ENCODE measurements around the gene NUB1. TPM values are rescaled to one million over a fixed set of nuclear protein-coding genes. Genes with fewer than 3 reads are reported as not detected.

The NUB1 gene, protein sequence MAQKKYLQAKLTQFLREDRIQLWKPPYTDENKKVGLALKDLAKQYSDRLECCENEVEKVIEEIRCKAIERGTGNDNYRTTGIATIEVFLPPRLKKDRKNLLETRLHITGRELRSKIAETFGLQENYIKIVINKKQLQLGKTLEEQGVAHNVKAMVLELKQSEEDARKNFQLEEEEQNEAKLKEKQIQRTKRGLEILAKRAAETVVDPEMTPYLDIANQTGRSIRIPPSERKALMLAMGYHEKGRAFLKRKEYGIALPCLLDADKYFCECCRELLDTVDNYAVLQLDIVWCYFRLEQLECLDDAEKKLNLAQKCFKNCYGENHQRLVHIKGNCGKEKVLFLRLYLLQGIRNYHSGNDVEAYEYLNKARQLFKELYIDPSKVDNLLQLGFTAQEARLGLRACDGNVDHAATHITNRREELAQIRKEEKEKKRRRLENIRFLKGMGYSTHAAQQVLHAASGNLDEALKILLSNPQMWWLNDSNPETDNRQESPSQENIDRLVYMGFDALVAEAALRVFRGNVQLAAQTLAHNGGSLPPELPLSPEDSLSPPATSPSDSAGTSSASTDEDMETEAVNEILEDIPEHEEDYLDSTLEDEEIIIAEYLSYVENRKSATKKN
- total RNA-seq: 69.8 TPM
- polyA plus RNA-seq: 48.5 TPM
- long read RNA-seq, donor 1: 0 reads
- long read RNA-seq, donor 2: 0 reads
- long read RNA-seq, donor 3, transcript NUB1-201 (15 exons, 3,180 nt): major isoform, 5 of 21 reads
- long read RNA-seq, donor 3, partial matches to known transcripts: 14 of 21 reads
- long read RNA-seq, donor 3, other reads (novel, unspliced or antisense): 0 of 21 reads
- long read RNA-seq, donor 4, partial matches to known transcripts: 0 of 4 reads
- long read RNA-seq, donor 4, other reads (novel, unspliced or antisense): 0 of 4 reads
- long read RNA-seq, donor 5, partial matches to known transcripts: 59 of 68 reads
- long read RNA-seq, donor 5, other reads (novel, unspliced or antisense): 0 of 68 reads
- long read RNA-seq, donor 6, transcript NUB1-201 (15 exons, 3,180 nt): major isoform, 9 of 18 reads
- long read RNA-seq, donor 6, partial matches to known transcripts: 7 of 18 reads
- long read RNA-seq, donor 6, other reads (novel, unspliced or antisense): 0 of 18 reads
- long read RNA-seq, donor 7, partial matches to known transcripts: 12 of 18 reads
- long read RNA-seq, donor 7, other reads (novel, unspliced or antisense): 0 of 18 reads
- long read RNA-seq, donor 8, partial matches to known transcripts: 5 of 6 reads
- long read RNA-seq, donor 8, other reads (novel, unspliced or antisense): 0 of 6 reads
- long read RNA-seq, donor 9, partial matches to known transcripts: 0 of 6 reads
- long read RNA-seq, donor 9, other reads (novel, unspliced or antisense): 0 of 6 reads
- long read RNA-seq, donor 10, partial matches to known transcripts: 6 of 12 reads
- long read RNA-seq, donor 10, other reads (novel, unspliced or antisense): 0 of 12 reads

DNA sequence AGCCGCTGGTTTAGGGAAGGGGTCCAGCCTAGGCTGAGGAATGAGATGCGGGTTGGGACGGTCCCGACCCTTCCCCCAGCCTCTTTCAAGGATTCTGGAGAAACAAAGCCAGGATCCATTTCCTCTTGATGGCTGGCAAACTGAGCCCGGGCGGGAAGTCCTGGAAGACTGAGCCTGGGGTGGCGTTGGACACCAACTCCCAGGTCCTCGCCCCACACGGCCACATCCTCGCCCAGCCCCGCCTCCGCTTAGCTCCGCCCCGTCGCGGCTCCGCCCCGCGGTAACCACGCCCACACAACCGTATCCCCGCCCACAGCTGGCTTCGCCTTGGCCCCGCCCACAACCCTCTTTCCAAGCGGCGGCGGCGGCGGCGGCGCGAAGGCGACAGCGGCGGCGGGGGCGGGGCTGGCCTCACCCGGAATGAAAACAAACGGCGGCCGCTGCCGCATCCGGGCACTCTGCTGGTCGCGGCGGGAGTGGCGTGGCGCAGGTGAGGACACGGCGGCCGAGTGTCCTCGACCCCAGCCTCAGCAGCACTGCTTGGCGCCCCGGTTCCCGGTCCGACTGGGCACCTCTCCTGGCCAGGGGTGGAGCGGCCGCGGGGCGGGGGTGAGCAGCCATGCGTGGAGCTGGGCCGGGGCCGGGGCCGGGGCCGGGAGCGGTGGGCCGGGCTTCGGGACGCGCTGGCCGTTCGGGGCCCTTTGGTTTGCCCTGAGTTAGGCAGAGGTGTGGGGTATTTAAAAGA lies at the start of gene NUB1:
Gene NUB1, plus strand, starts transcription at position 456 of the 745 bp plus-strand sequence. CDS start 3,538 bp downstream, outside the sequence.
- Histone ChIP-seq H3K4me3 (ENCODE audit: low read length in 2 of 2) (peak within 1 kb of the TSS; percentile 74 to 97), H3K4me1 (ENCODE audit: control insufficient read depth in 2 of 2, insufficient read depth in 2 of 2, low read length in 2 of 2) (peaks cover 6 to 11% of the 10 kb centered on the region in 2 donors), H3K27ac (ENCODE audit: low read depth in 1 of 2, low read length in 1 of 2) (peak within 1 kb of the TSS; percentile 68 to 93), H3K9me3 (ENCODE audit: control insufficient read depth in 2 of 2, insufficient read depth in 1 of 2, low read length in 1 of 2) (peaks cover 0 to 7% of the 10 kb centered on the region in 2 donors), H3K36me3 (ENCODE audit: control insufficient read depth in 2 of 2, insufficient read depth in 2 of 2, low read length in 1 of 2) (peaks cover 7 to 18% of the 10 kb centered on the region in 2 donors), H3K27me3 (ENCODE audit: control insufficient read depth in 2 of 2, insufficient read depth in 1 of 2, low read length in 1 of 2) (no peaks in the 10 kb centered on the region)
- DNase-seq (ENCODE audit: low read depth in 6 of 9, low spot score in 9 of 9): peak in 8 of 9 donors; percentile 53 to 91 (median 78)
- 10% methylated on average over 72 of the region's 72 CpGs for WGBS

DNA sequence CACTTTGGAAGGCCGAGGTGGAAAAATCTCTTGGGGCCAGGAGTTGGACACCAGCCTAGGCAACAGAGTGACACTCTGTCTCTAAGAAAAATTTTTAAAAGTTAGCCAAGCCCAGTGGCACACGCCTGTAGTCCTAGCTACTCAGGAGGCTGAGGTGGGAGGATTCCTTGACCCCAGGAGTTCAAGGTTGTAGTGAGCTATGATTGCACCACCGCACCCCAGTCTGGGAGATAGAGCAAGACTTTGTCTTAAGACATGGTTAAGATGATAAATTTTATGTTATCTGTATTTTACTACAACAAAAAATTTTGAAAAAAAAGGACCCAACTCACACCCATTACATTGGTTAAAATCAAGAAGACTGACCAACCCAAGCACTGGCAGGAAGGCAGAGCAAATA lies 48.8 kb upstream of the NUB1 start:
- 96% methylated on average over 3 of the region's 3 CpGs for whole genome bisulfite sequencing
- Histone ChIP-seq H3K27ac (ENCODE audit: low read depth in 1 of 2, low read length in 1 of 2) (no peak overlapping the region), H3K4me1 (ENCODE audit: control insufficient read depth in 2 of 2, insufficient read depth in 2 of 2, low read length in 2 of 2) (no peaks in the 10 kb centered on the region), H3K9me3 (ENCODE audit: control insufficient read depth in 2 of 2, insufficient read depth in 1 of 2, low read length in 1 of 2) (peaks cover 0 to 3% of the 10 kb centered on the region in 2 donors), H3K36me3 (ENCODE audit: control insufficient read depth in 2 of 2, insufficient read depth in 2 of 2, low read length in 1 of 2) (no peaks in the 10 kb centered on the region), H3K4me3 (ENCODE audit: low read length in 2 of 2) (no peak overlapping the region), H3K27me3 (ENCODE audit: control insufficient read depth in 2 of 2, insufficient read depth in 1 of 2, low read length in 1 of 2) (peaks cover 2 to 11% of the 10 kb centered on the region in 2 donors)
- no peak for DNase-seq (ENCODE audit: low read depth in 6 of 9, low spot score in 9 of 9)

DNA sequence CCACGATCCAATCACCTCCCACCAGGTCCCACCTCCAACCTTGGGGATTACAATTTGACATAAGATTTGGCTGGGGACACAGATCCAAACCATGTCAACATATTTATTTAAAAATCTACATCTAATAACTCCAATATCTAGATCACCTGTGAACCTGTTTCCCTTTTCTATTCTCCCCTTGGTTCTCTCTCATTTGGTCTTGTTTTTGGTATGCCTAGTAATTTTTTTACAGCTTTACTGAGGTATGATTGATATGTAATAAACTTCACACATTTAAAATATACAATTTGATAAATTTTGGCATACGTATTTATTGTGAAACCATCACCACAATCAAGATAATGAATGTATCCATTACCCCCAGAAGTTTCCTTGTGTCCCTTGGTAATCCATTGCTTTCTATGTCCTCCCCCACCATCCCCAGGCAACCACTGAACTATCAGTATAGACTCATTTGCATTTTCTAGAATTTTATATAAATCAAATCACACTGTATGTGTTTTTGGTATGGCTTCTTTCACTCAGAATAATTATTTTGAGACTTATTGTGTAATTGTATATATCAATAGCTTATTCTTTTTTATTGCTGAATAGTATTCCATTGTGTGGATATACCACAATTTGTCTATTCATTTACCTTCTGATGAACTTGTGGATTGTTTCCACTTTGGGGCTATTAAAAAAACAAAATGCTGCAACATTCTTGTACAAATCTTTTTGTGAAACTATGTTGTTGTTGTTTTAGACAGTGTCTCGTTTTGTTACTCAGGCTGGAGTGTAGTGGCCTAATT lies 45.2 kb upstream of the NUB1 start:
- Histone ChIP-seq H3K4me3 (ENCODE audit: low read length in 2 of 2) (no peak overlapping the region), H3K27me3 (ENCODE audit: control insufficient read depth in 2 of 2, insufficient read depth in 1 of 2, low read length in 1 of 2) (peaks cover 2 to 26% of the 10 kb centered on the region in 2 donors), H3K27ac (ENCODE audit: low read depth in 1 of 2, low read length in 1 of 2) (no peak overlapping the region), H3K4me1 (ENCODE audit: control insufficient read depth in 2 of 2, insufficient read depth in 2 of 2, low read length in 2 of 2) (no peaks in the 10 kb centered on the region), H3K36me3 (ENCODE audit: control insufficient read depth in 2 of 2, insufficient read depth in 2 of 2, low read length in 1 of 2) (no peaks in the 10 kb centered on the region), H3K9me3 (ENCODE audit: control insufficient read depth in 2 of 2, insufficient read depth in 1 of 2, low read length in 1 of 2) (peaks cover 0 to 3% of the 10 kb centered on the region in 2 donors)
- WGBS: 57% methylated on average over 3 of the region's 3 CpGs
- no peak for DNase-seq (ENCODE audit: low read depth in 6 of 9, low spot score in 9 of 9)

DNA sequence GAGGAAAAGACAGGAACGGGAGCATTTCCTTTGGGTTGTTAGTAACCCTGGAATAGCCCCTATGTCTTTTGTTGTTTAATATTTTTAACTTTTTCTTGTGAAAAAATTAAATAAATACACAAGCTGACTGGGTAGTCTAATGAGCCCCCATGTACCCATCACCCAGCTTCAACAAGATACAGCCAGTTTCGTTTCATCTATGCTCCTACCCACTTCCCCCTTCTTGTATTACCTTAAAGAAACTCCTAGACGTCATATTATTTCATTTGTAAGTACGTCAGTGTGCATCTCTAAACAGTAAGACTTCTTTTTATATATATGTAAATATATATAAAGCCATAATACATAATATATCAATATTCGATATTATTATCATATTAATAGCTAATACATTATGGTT lies 42.8 kb upstream of the NUB1 start:
- Histone ChIP-seq H3K4me3 (ENCODE audit: low read length in 2 of 2) (no peak overlapping the region), H3K27me3 (ENCODE audit: control insufficient read depth in 2 of 2, insufficient read depth in 1 of 2, low read length in 1 of 2) (peaks cover 9 to 43% of the 10 kb centered on the region in 2 donors), H3K4me1 (ENCODE audit: control insufficient read depth in 2 of 2, insufficient read depth in 2 of 2, low read length in 2 of 2) (peaks cover 3 to 5% of the 10 kb centered on the region in 2 donors), H3K9me3 (ENCODE audit: control insufficient read depth in 2 of 2, insufficient read depth in 1 of 2, low read length in 1 of 2) (peaks cover 1 to 3% of the 10 kb centered on the region in 2 donors), H3K27ac (ENCODE audit: low read depth in 1 of 2, low read length in 1 of 2) (no peak overlapping the region), H3K36me3 (ENCODE audit: control insufficient read depth in 2 of 2, insufficient read depth in 2 of 2, low read length in 1 of 2) (no peaks in the 10 kb centered on the region)
- no peak for DNase-seq (ENCODE audit: low read depth in 6 of 9, low spot score in 9 of 9)
- WGBS: 44% methylated on average over 5 of the region's 5 CpGs

DNA sequence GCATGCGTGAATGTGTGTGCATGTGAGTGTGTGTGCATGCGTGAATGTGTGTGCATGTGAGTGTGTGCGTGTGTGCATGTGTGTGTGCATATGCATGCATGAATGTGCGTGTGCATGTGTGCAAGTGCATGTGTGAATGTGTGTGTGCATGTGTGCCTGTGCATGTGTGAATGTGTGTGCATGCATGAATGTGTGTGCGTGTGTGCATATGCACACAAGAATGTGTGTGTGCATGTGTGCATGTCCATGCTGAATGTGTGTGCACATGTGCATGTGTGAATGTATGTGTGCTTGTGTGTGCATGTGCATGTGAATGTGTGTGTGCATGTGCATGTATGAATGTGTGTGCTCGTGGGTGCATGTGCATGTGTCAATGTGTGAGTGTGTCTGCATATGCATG lies 42.1 kb upstream of the NUB1 start:
- H3K9me3 ChIP-seq (ENCODE audit: control insufficient read depth in 2 of 2, insufficient read depth in 1 of 2, low read length in 1 of 2): peaks cover 1 to 3% of the 10 kb centered on the region in 2 donors
- peaks cover 8 to 47% of the 10 kb centered on the region in 2 donors for H3K27me3 ChIP-seq (ENCODE audit: control insufficient read depth in 2 of 2, insufficient read depth in 1 of 2, low read length in 1 of 2)
- H3K4me1 ChIP-seq (ENCODE audit: control insufficient read depth in 2 of 2, insufficient read depth in 2 of 2, low read length in 2 of 2): peaks cover 4 to 6% of the 10 kb centered on the region in 2 donors
- H3K27ac ChIP-seq (ENCODE audit: low read depth in 1 of 2, low read length in 1 of 2): no peak overlapping the region
- WGBS: 96% methylated on average over 6 of the region's 6 CpGs
- H3K4me3 ChIP-seq (ENCODE audit: low read length in 2 of 2): no peak overlapping the region
- DNase-seq (ENCODE audit: low read depth in 6 of 9, low spot score in 9 of 9): no peak
- no peaks in the 10 kb centered on the region for H3K36me3 ChIP-seq (ENCODE audit: control insufficient read depth in 2 of 2, insufficient read depth in 2 of 2, low read length in 1 of 2)

DNA sequence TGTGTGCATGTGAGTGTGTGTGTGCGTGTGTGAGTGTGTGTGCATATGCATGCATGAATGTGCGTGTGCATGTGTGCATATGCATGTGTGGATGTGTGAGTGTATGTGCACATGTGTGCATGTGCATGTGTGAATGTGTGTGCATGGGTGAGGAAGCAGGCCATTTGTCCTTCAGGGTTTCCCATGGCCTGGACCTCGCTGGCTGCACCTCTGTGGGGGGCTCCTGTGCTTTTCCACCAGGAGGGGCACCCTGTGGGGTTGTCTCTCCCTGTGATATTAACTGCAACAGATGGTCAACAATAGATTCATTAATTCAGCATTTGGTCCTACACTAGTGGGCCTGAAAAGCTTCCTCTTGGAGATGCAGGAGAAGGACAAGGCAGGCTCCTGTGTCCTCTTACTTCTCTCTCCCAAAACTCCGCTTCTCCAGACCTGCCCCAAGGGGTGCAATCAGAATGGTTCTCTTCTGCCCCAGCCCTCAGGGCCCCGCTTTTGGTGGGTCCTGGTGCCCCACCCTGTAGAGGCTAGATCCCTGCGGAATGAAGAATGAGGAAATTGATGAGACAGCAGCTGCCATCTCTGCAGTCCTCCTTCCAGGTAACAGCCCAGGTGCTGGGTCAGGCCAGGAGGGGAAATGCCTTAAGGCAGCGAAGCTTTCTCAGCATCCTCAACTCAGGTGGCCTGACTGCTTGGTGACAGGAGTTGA lies 41.5 kb upstream of the NUB1 start:
- Histone ChIP-seq H3K4me3 (ENCODE audit: low read length in 2 of 2) (no peak overlapping the region), H3K27ac (ENCODE audit: low read depth in 1 of 2, low read length in 1 of 2) (no peak overlapping the region), H3K4me1 (ENCODE audit: control insufficient read depth in 2 of 2, insufficient read depth in 2 of 2, low read length in 2 of 2) (peaks cover 4 to 10% of the 10 kb centered on the region in 2 donors), H3K36me3 (ENCODE audit: control insufficient read depth in 2 of 2, insufficient read depth in 2 of 2, low read length in 1 of 2) (no peaks in the 10 kb centered on the region), H3K27me3 (ENCODE audit: control insufficient read depth in 2 of 2, insufficient read depth in 1 of 2, low read length in 1 of 2) (peaks cover 10 to 53% of the 10 kb centered on the region in 2 donors), H3K9me3 (ENCODE audit: control insufficient read depth in 2 of 2, insufficient read depth in 1 of 2, low read length in 1 of 2) (peaks cover 1 to 3% of the 10 kb centered on the region in 2 donors)
- DNase-seq (ENCODE audit: low read depth in 6 of 9, low spot score in 9 of 9): no peak
- WGBS: 88% methylated on average over 7 of the region's 7 CpGs
